Amniotic stem cell (primary cell): ENCODE measurements around the gene SPHK2.
"Not testable (repeated sequence)": the region's sequence is repeated elsewhere in the genome, so short reads cannot be mapped to it uniquely, and the experiment has no call there.

ENCODE experiments used
- DNase-seq: peaks from one replicate; lab custom pipeline; 2025; lab: John Stamatoyannopoulos, UW

The SPHK2 gene

GRCh38 chr19:48624791-48625723, 5.8 kb downstream of the SPHK2 start:
- DNase-seq: no peak

GRCh38 chr19:48625891-48626327, 6.6 kb downstream of the SPHK2 start:
- DNase-seq: no peak

- DNase-seq: no peak
Observed at GRCh38 chr19:48627201-48627864, 8.0 kb downstream of the SPHK2 start.

DNA sequence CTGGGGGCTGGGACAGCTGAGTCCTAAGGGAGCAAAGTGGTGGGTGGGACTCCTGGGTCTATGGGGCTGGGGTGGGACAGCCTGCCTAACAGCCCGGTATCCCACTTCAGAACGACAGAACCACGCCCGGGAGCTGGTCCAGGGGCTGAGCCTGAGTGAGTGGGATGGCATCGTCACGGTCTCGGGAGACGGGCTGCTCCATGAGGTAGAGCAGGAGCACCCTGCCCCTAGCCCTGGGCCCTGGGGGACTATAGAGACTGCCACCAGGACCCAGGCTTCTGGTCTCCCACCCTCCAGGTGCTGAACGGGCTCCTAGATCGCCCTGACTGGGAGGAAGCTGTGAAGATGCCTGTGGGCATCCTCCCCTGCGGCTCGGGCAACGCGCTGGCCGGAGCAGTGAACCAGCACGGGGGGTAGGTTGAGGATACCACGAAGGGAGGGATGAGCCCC, 8.6 kb downstream of the SPHK2 start:
- no peak for DNase-seq

DNA sequence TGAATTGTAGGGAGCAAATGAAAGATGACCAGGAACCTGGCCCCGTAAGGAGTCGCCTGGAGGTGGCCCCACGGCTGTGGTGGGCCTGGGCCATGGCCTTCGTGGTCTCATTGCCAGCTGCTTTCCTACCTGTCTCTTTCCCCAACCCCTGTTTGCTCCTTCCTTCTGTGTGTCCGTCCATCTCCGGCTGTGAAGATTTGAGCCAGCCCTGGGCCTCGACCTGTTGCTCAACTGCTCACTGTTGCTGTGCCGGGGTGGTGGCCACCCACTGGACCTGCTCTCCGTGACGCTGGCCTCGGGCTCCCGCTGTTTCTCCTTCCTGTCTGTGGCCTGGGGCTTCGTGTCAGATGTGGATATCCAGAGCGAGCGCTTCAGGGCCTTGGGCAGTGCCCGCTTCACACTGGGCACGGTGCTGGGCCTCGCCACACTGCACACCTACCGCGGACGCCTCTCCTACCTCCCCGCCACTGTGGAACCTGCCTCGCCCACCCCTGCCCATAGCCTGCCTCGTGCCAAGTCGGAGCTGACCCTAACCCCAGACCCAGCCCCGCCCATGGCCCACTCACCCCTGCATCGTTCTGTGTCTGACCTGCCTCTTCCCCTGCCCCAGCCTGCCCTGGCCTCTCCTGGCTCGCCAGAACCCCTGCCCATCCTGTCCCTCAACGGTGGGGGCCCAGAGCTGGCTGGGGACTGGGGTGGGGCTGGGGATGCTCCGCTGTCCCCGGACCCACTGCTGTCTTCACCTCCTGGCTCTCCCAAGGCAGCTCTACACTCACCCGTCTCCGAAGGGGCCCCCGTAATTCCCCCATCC, 9.4 kb downstream of the SPHK2 start:
- no peak for DNase-seq

- DNase-seq: no peak
Observed at GRCh38 chr19:48629297-48629598, 9.9 kb downstream of the SPHK2 start.

- DNase-seq: no peak
Observed at GRCh38 chr19:48629599-48630295, 10.4 kb downstream of the SPHK2 start.

DNA sequence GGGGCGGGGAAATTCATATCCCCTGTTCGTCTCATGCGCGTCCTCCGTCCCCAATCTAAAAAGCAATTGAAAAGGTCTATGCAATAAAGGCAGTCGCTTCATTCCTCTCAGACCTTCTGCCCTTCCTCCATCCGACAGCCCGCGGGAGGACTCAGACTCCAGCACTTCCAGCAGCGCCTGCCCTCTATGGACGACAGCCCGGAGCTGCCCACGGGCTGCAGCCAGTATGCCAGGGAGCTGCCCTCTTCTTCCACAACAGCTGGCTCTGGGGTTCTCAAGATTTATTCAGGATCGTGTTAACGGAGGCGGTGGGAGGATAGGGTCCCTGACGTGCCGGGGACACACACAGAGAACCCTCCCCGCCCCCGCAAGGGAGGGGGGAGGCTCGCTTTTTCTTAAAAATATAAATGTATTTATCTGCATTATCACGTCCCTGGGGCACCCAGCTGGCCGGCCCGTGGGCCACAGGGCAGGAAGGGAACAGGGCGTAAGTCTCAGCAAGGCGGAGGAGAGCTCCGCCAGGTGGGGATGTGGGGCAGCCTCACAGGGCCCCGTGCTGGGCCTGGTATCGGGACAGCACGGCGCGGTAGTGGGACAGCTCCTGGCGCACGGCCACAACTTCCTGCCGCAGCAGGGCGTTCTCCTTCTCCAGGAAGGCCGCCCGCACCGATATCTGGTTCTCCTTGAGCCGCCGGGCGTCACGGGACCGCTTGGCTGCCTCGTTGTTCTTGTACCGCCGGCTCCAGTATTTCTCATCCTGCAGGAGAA, 11.2 kb downstream of the SPHK2 start:
- no peak for DNase-seq

GRCh38 chr19:48631225-48631624, 11.9 kb downstream of the SPHK2 start:
- no peak for DNase-seq

DNA sequence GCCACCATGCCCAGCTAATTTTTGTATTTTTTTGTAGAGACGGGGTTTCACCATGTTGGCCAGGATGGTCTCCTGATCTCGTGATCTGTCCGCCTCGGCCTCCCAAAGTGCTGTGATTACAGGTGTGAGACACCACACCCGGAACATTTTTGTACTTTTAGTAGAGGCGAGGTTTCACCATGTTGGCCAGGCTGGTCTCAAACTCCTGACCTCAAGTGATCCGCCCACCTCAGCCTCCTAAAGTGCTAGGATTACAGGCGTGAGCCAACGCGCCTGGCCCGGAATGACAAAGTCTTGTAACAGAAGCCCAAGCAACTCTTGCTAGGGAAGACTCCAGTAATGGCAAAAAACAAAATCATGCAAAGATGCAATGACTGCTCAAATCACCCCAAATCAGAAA, 13.0 kb downstream of the SPHK2 start:
- not testable (repeated sequence) for DNase-seq

GRCh38 chr19:48632692-48633147, 13.4 kb downstream of the SPHK2 start:
- DNase-seq: no peak

DNA sequence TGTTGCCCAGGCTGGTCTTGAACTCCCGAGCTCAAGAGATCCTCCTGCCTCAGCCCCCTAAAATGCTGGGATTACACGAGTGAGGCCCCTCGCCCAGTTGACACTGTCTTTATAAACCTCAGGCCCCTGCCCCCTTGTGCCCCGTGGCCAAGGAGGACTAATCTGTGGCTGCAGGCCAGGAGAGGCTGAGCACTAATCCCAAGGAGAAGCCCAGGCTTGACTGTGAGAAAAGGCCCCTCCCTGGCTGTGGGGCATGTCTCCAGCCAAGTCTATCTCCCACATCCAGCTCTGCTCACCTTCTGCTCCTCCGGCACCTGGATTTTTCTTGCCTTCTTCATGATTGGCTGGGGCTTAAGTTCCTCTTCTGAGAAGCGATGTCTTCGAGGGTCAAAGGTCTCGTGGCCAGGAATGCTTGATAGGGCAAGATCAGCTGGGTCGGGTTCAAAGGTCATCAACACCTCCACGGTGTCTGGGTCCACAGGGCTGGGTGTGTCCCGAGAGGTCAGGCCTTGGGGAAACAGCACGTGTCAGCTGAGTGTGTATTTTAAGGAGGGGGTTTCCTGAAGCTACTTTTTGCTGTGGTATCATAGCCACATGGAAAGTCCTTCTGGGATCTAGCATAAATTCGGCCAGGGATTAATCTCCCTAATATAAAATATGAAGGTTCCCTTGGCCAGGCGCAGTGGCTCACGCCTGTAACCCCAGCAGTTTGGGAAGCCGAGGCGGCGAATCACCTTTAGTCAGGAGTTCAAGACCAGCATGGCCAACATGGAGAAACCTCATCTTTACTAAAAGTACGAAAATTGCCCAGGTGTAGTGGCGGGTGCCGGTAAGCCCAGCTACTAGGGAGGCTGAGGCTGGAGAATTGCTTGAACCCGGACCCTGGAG, 14.1 kb downstream of the SPHK2 start:
- no peak for DNase-seq

GRCh38 chr19:48634036-48634342, 14.7 kb downstream of the SPHK2 start:
- no peak for DNase-seq

- DNase-seq: peak; percentile 63
Observed at GRCh38 chr19:48634424-48635262, 15.3 kb downstream of the SPHK2 start.

GRCh38 chr19:48635263-48635965, 16.1 kb downstream of the SPHK2 start:
- DNase-seq: no peak

DNA sequence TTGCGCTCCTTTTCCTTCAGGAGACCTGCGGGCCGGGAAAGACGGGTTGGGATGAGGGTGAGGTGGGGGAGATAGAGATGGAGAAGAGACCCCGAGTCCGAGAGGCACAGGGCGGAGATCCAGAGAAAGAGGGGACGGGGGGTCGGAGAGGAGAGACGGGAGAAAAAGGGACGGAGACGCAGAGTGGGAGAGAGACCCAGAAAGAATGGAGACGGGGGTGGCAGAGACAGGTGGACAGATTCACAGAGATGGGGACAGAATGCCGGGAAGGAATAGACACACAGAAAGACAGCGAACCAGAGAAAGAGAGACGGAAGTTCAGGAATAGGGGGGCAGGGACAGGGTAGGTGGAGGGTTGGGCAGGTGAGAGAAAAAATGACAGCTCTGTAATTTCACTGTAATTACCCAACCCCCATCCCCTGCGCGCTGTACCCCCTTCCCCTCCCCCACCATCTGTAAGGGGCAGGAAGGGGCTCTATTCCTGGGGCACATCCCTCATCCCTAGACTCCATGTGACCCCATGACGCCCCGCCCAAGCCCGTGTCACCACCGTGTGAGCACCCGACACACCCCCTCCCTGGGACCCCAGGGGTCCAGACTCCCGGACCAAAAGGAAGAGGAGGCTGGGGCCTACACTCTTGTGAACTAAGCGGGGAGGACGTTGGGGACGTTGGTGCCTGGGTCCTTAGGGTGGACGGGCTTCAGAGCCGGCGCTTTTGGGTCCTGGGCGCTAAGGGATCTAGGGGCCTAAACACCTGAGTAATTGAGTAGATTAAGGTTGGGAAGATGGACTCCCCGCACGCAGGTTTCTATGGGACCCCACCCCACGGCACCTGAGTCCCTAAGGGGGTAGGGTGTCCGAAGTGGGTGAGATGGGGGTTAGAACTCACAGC, 16.9 kb downstream of the SPHK2 start:
- no peak for DNase-seq

DNA sequence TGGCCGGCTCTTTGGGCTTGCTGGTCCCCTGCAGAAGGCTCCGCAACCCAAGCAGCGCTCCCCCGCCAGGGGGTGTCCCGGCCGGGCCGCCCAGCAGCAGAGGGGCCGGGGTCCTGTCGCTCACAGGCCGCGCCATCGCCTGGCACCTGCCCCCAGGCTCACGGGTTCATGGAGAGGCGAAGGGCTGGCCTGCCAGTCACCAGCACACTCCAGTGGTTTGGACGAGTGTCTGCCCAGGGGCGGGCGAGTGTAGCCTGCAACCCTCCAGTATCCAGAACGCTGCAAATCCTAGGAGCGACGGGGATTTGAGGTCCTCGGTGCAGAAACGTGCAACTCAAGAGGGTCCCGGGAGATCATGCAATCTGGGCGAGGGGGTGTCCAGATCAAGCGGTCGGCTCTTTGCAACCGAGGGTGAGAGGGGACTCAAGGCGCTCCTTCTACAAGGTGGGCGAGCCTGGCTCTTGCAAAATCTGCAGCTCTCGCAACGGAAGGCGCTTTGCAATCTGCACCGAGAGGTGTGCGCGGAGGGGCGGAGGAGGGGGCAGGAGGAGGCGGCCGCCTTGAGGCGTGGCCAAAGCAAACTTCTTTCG, 17.6 kb downstream of the SPHK2 start, which contains the start of gene DBP:
Gene DBP, minus strand, starts transcription at position 521 of the 590 bp plus-strand sequence. Its CDS starts 385 bp downstream, at position 136.
- DNase-seq: no peak
